GM04504 (cell line): ENCODE results near the gene PDSS2.
"Not testable (repeated sequence)": the region's sequence is repeated elsewhere in the genome, so short reads cannot be mapped to it uniquely, and the experiment has no call there.

ENCODE experiments used
- DNase-seq: peaks from one replicate; pipeline ENCODE4 v3.0.0-alpha.2; 2012; ENCODE audit warnings: low read depth

The PDSS2 gene

GRCh38 chr6:107118540-107118939 is 340.8 kb downstream of the PDSS2 start:
- DNase-seq = not testable (repeated sequence)

GRCh38 chr6:107116931-107117330 is 342.4 kb downstream of the PDSS2 start:
- no peak for DNase-seq

DNA sequence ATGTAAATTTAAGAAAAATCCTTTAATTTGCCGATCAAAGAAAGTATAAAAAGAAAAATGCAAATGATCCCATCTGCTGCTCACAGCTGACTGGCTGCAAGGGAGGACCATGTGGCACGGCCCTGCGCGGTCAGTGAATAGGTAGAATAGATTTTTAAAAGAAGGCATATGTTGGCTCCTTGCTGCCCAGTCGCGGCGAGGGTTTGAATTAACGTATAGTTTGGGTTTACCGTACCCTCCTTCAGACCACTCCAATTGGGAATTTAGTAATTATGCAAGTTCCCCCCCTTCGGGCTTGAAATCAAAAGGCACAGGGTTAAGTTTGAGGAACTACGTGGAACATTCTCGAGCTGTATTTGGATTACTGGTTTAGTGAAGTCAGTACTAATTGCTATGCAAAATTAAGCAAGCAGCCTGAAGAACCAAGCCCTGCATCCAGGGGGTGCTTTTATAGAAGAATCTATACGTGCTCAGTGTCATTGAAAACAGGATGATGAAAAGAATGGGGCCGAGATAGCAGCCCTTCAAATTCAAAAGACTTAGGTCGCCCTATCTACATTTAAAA is 343.0 kb downstream of the PDSS2 start:
- DNase-seq = no peak

DNA sequence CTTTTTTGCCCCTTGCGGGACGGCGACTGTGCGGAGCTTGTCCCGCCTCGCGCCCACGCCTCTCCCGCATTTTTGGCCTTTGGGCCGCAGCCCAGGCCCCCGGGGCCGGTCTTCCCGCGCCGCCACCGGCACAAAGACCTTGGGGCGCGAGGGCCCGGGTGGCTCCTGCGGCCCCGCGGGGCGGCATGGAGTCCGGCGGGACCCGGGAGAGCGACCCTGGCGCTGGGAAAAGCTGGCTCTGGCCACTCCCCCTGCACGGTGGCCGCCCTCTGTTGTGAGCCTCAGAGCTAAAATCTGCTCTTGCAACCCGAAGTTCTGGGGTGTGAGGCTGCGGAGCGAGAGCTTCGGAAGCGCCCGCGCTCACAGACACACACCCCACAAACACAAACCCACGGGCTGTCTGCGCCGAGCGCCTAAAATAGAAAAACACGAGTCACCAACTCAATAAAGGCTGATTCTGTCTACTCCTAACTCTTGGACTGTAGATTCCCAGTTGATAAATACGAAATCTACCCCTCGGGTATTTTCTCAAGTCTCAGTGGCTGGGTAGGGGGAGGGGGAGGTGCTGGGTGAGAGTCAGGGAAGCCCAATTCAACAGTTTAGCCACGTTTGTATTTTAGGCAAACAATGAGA is 343.6 kb downstream of the PDSS2 start:
- no peak for DNase-seq

- no peak for DNase-seq
These were observed 344.3 kb downstream of the PDSS2 start, which contains the start of gene BEND3 for GRCh38 chr6:107114926-107115694. Gene BEND3, minus strand, starts transcription at chr6:107115515. Its CDS starts 16,230 bp downstream, at chr6:107099285.

DNA sequence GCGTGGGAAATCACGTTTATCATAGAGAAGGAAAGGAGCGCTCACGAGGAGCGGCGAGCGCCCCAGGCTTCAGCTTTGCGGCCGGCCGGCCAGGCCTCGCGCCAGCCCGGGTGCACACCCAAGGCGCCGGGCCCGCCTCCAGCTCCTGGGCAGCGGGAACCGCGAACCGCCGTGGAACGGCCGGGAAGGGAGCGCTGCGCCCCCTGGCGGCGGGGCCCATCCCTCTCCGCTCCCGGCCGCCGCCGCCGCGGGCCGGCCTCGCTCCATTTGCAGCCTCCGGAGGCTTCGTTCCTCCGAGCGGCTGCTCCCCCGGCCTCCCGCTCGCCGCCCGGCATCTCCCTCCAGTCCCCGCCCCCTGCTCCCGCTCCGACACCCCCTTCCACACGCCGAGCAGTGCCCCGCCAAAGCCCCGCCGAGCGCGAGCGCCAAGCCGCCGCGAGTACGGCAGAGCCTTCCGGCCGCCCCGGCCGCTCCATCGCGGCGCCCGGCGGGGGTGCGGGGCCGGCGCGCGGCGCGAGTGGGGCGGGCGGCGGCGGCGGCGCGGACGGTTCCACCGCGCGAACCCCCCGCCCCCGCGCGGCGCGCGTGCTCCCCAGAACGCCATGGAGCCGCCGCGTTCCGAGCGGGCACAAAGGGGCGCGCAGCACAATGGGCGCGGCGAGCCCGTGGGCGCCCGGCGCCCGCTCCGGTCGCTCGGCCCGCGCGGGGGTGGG is 345.0 kb downstream of the PDSS2 start:
- DNase-seq = peak; percentile 79

DNA sequence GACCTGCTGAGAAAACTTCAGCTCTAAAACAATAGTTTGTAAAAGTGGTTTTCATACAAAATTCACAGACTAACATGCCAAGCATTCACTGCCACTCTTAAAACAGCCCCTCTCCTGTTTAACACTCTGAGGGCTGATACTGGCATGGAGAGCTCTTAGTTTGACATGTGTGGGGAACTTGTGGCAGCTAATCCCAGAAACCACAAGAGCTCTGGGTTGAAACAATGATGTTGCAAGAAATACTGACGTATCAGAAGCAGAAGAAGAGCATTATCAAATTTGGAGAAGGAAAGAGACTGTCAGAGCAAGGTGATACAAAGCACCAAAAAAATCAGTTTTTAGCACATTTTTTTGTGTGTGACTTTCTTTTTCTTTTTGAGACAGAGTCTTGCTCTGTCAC is 349.2 kb downstream of the PDSS2 start:
- no peak for DNase-seq

GRCh38 chr6:107108201-107108890 is 351.0 kb downstream of the PDSS2 start:
- no peak for DNase-seq

- DNase-seq = no peak
These were observed 351.6 kb downstream of the PDSS2 start for GRCh38 chr6:107107791-107108190.

DNA sequence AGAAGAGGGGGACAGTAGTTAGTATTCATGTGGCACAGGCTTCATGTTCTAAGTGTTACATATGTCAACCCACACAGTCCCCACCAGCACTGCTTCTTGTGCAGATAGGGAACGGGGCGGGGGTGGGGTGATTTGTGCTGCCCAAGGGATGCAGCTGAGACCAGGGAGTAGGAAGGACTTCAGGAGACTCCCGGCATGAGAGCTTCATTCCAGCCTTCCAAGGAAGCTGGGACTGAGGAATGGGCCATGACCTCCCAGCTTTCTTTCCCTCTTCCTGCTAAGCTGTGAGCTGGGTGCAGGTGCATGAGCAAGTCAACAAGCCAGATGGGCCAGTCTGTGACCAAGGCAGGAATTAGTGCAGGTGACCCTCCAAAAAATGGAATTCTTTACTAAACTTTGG is 353.2 kb downstream of the PDSS2 start:
- DNase-seq = no peak

GRCh38 chr6:107105511-107106116 is 353.8 kb downstream of the PDSS2 start:
- no peak for DNase-seq

- DNase-seq = no peak
These were observed 356.3 kb downstream of the PDSS2 start for GRCh38 chr6:107103082-107103481.
